Endothelial cell of umbilical vein (primary cell): ENCODE measurements around the gene TMEM129. TPM values are rescaled to one million over a fixed set of nuclear protein-coding genes. Genes with fewer than 3 reads are reported as not detected.

Source experiments
- BruUV-seq: library from RNA; stranded (reverse); fragments of 400-500 nt; replicated peaks from 2 replicates; lab custom pipeline; 2021; lab: Mats Ljungman, UMichigan
- CTCF ChIA-PET: fragments of 300-600, 350-600 bp; sonication (Branson Sonifier 250); formaldehyde crosslinking; loops from one replicate; lab custom pipeline; 2021; ENCODE audit warnings: antibody characterized with exemption, inconsistent platforms; lab: Charles Lee
- POLR2A ChIA-PET: fragments of 300-600, 350-600 bp; sonication (Branson Sonifier 250); formaldehyde crosslinking; loops from one replicate; lab custom pipeline; 2021; ENCODE audit warnings: antibody characterized with exemption, inconsistent platforms; lab: Charles Lee
- DNase-seq: peaks from one replicate; pipeline ENCODE4 v3.0.0-alpha.2; 2011; ENCODE audit warnings: low read depth, low spot score
- FAIRE-seq: peaks from 2 replicates; lab custom pipeline; 2011; peaks lifted over from hg19 to GRCh38; lab: Jason Lieb, UNC
- H2AFZ ChIP-seq: 2 replicates; pipeline ENCODE4 v1.6.0; 2012; ENCODE audit warnings: low read depth, low read length, control low read depth, inconsistent platforms
- H3K27ac ChIP-seq: 2 replicates; pipeline ENCODE4 v1.5.1; 2011; ENCODE audit warnings: low read depth, mild to moderate bottlenecking, control low read depth, low read length, moderate library complexity; ENCODE audit not compliant: insufficient read depth
- H3K27me3 ChIP-seq, 2 experiments: 2 replicates each; pipeline versions ENCODE4 v1.6.0 to v1.6.1; 2011; ENCODE audit warnings: low read length in 2 of 2, mixed read lengths in 1 of 2; ENCODE audit not compliant: control insufficient read depth in 2 of 2, insufficient read depth in 2 of 2
- H3K36me3 ChIP-seq, 2 experiments: 2 replicates in 1 of 2; 3 replicates in 1 of 2; pipeline ENCODE4 v1.5.1; 2011; ENCODE audit warnings: low read length in 2 of 2, mild to moderate bottlenecking in 1 of 2, moderate library complexity in 1 of 2; ENCODE audit not compliant: control insufficient read depth in 2 of 2, insufficient read depth in 2 of 2; ENCODE audit errors: extremely low read depth in 1 of 2
- H3K4me1 ChIP-seq: 3 replicates; pipeline ENCODE4 v1.5.1; 2011; ENCODE audit warnings: mild to moderate bottlenecking, low read length; ENCODE audit not compliant: control insufficient read depth, insufficient read depth; ENCODE audit errors: extremely low read depth
- H3K4me2 ChIP-seq: 2 replicates; pipeline ENCODE4 v1.6.1; 2011; ENCODE audit warnings: low read length, control low read depth, mixed read lengths; ENCODE audit not compliant: insufficient read depth
- H3K4me3 ChIP-seq, 3 experiments: fragments of 200-600 bp in 1 of 3; sonication (generic), shearing (Covaris generic) in 1 of 3; replicated peaks in 1 of 3; 2 replicates each; pipeline ENCODE4 v1.5.1; 2011 to 2016; ENCODE audit warnings: control low read depth in 3 of 3, low read length in 3 of 3, mild to moderate bottlenecking in 2 of 3, inconsistent platforms in 1 of 3, low read depth in 1 of 3, moderate library complexity in 1 of 3; ENCODE audit not compliant: insufficient read depth in 1 of 3
- H3K79me2 ChIP-seq: 2 replicates; pipeline ENCODE4 v1.6.0; 2012; ENCODE audit warnings: low read length, inconsistent platforms; ENCODE audit not compliant: control insufficient read depth, insufficient read depth
- H3K9ac ChIP-seq: replicated peaks from 2 replicates; pipeline ENCODE3; 2011; ENCODE audit warnings: low read length, control low read depth; ENCODE audit not compliant: insufficient read depth; ENCODE audit errors: extremely low read depth
- H3K9me1 ChIP-seq: replicated peaks from 3 replicates; pipeline ENCODE4 v1.6.0; 2011; ENCODE audit warnings: mild to moderate bottlenecking, low read length; ENCODE audit not compliant: control insufficient read depth, insufficient read depth; ENCODE audit errors: extremely low read depth
- H3K9me3 ChIP-seq: replicated peaks from 2 replicates; pipeline ENCODE4 v1.5.1; 2012; ENCODE audit warnings: low read length, inconsistent platforms; ENCODE audit not compliant: control insufficient read depth, insufficient read depth
- H4K20me1 ChIP-seq: replicated peaks from 2 replicates; pipeline ENCODE3; 2011; ENCODE audit warnings: mild to moderate bottlenecking, low read length; ENCODE audit not compliant: control insufficient read depth, insufficient read depth; ENCODE audit errors: extremely low read depth
- CTCF ChIP-seq, 2 donors: IDR thresholded peaks; 1 replicate in 1 of 2; 2 replicates in 1 of 2; pipeline ENCODE4 v1.5.1; 2011; ENCODE audit warnings: low read length in 2 of 2, mild to moderate bottlenecking in 2 of 2, moderate library complexity in 2 of 2, control low read depth in 1 of 2, inconsistent platforms in 1 of 2, low read depth in 1 of 2; ENCODE audit not compliant: insufficient read depth in 1 of 2; ENCODE audit errors: extremely low read depth in 1 of 2
- EZH2 ChIP-seq: IDR thresholded peaks from 2 replicates; pipeline ENCODE4 v1.6.1; 2012; ENCODE audit warnings: borderline replicate concordance, low read depth, mild to moderate bottlenecking, moderate library complexity, low read length, inconsistent platforms; ENCODE audit not compliant: severe bottlenecking
- FOS ChIP-seq: IDR thresholded peaks from 2 replicates; pipeline ENCODE4 v1.6.1; 2011; ENCODE audit warnings: mild to moderate bottlenecking, low read length, moderate library complexity, borderline replicate concordance; ENCODE audit not compliant: insufficient read depth
- GATA2 ChIP-seq: IDR thresholded peaks from 2 replicates; pipeline ENCODE4 v1.7.0; 2011; ENCODE audit warnings: low read depth, mild to moderate bottlenecking, moderate library complexity, mixed read lengths, low read length; ENCODE audit not compliant: insufficient read length, insufficient read depth
- JUN ChIP-seq: IDR thresholded peaks from 2 replicates; pipeline ENCODE4 v1.6.1; 2011; ENCODE audit warnings: borderline replicate concordance, low read depth; ENCODE audit not compliant: insufficient read length, insufficient read depth
- MAX ChIP-seq: IDR thresholded peaks from 2 replicates; pipeline ENCODE4 v1.6.1; 2011; ENCODE audit not compliant: insufficient read depth, insufficient read length
- MYC ChIP-seq: IDR thresholded peaks from one replicate; pipeline ENCODE4 v1.6.1; 2011; ENCODE audit warnings: mild to moderate bottlenecking, low read depth, low read length
- POLR2A ChIP-seq: IDR thresholded peaks from 2 replicates; pipeline ENCODE4 v1.6.1; 2012; ENCODE audit warnings: low read depth, mild to moderate bottlenecking, control low read depth, low read length
- POLR2AphosphoS5 ChIP-seq: IDR thresholded peaks from 2 replicates; pipeline ENCODE4 v1.6.1; 2012; ENCODE audit warnings: low read depth, mild to moderate bottlenecking, control low read depth, low read length, moderate library complexity; ENCODE audit not compliant: insufficient read depth
- dilution Hi-C: fragments of 300-500 bp; cut with MboI; formaldehyde crosslinking; loops from one replicate; pipeline ENCODE4 v1.15.0; 2019; ENCODE audit warnings: low sequenced_read_pairs; ENCODE audit not compliant: extremely low pct_ligation_motif_present
- intact Hi-C: fragments of 100-400 bp; cut with micrococcal nuclease; formaldehyde crosslinking; loops from one replicate; pipeline ENCODE4 v1.10.0; 2022
- polyA plus RNA-seq, 4 experiments: library from polyadenylated mRNA; depleted of rRNA in 3 of 4; stranded (reverse) in 3 of 4; unstranded in 1 of 4; fragments of >200 nt; gene quantifications; 2 replicates each; pipeline versions ENCODE4 v1.2.1 to v1.2.3, GENCODE V29; 2011 to 2012; ENCODE audit warnings: missing spikeins in 1 of 4
- total RNA-seq: library from RNA; stranded (reverse); gene quantifications from 2 replicates; pipeline ENCODE4 v1.2.3, GENCODE V29; 2021

The TMEM129 gene
- total and polyA plus RNA-seq, 2 donors (not counting 3 experiments of a cell fraction or from before 2014, with no cell fraction given): 23.2 to 33.2 TPM

GRCh38 chr4:1736812-1737211 is 15.7 kb upstream of the TMEM129 start:
- CTCF ChIA-PET: no interaction called here
- intact Hi-C loops (no loop called here), dilution Hi-C loops (no loop called here)
- FAIRE-seq (no peak), DNase-seq (no peak)
- peaks cover 21% of the 10 kb centered on the region for H3K79me2 ChIP-seq
- H3K36me3 ChIP-seq: peaks cover 28 to 46% of the 10 kb centered on the region in 2 experiments
- H3K9me3 ChIP-seq: no peaks in the 10 kb centered on the region
- no peak overlapping the region for H3K9ac ChIP-seq
- H3K27ac ChIP-seq: no peak overlapping the region
- H4K20me1 ChIP-seq: no peaks in the 10 kb centered on the region
- no TSS peak for BruUV-seq
- no peaks in the 10 kb centered on the region for H3K4me1 ChIP-seq
- no peaks in the 10 kb centered on the region for H3K27me3 ChIP-seq
- no peak overlapping the region for H3K4me3 ChIP-seq
- no peak overlapping the region for H2AFZ ChIP-seq
- no peaks in the 10 kb centered on the region for H3K9me1 ChIP-seq
- POLR2A ChIA-PET: no interaction called here
- no peak for TF ChIP-seq POLR2A
- no peak for TF ChIP-seq POLR2AphosphoS5
- TF ChIP-seq MYC: no peak
- no peak for TF ChIP-seq GATA2
- no peak for TF ChIP-seq EZH2
- TF ChIP-seq JUN: no peak
- no peak for TF ChIP-seq MAX
- TF ChIP-seq CTCF (IDR thresholded peaks at IDR 0.05; ENCODE audit: extremely low read depth in 1 of 2, insufficient read depth in 1 of 2, low read depth in 1 of 2, low read length in 2 of 2): no peak
- no peak for TF ChIP-seq FOS
- H3K4me2 ChIP-seq: no peak overlapping the region
